ENCODE measurements around the gene GPR62.

Gene GPR62

DNA sequence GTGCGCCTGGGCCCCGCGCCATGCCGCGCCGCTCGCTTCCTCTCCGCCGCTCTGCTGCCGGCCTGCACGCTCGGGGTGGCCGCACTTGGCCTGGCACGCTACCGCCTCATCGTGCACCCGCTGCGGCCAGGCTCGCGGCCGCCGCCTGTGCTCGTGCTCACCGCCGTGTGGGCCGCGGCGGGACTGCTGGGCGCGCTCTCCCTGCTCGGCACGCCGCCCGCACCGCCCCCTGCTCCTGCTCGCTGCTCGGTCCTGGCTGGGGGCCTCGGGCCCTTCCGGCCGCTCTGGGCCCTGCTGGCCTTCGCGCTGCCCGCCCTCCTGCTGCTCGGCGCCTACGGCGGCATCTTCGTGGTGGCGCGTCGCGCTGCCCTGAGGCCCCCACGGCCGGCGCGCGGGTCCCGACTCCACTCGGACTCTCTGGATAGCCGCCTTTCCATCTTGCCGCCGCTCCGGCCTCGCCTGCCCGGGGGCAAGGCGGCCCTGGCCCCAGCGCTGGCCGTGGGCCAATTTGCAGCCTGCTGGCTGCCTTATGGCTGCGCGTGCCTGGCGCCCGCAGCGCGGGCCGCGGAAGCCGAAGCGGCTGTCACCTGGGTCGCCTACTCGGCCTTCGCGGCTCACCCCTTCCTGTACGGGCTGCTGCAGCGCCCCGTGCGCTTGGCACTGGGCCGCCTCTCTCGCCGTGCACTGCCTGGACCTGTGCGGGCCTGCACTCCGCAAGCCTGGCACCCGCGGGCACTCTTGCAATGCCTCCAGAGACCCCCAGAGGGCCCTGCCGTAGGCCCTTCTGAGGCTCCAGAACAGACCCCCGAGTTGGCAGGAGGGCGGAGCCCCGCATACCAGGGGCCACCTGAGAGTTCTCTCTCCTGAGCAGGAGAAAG lies 951 bp downstream of the GPR62 start:
- DNase-seq = no peak

DNA sequence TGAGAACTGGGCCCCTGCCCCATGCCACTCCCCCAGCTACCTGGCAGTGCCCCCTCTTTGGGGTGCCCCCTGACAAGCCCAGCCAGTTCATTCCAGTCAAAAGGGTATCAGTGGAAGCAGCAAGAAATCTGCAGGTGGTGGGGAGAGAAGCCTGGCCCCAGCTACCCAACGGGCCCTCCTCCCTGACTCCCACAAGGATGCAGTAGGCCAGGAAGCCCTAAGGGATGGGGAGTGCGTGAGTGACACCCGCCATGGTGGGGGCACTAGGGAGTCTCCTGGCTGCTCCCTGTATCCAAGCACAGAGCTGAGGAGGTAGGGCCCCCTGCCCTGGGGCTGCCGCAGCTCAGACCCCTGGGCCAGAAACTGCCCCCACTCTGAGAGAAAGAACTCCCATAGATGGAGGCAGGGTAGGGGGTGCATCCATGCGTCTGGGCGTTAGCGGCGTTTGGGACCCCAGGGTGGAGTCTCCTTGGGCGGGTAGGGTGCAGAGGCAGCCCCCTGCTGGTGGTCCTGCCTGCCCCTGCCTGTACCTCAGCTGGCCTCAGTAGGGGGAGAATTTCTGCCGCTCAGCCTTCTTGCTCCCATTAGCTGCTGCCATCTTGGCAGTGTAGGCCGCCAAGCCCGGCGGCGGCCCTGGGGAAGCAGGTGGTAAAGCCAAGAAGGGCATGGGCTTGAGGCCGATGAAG lies 2.5 kb downstream of the GPR62 start:
- no peak for DNase-seq

DNA sequence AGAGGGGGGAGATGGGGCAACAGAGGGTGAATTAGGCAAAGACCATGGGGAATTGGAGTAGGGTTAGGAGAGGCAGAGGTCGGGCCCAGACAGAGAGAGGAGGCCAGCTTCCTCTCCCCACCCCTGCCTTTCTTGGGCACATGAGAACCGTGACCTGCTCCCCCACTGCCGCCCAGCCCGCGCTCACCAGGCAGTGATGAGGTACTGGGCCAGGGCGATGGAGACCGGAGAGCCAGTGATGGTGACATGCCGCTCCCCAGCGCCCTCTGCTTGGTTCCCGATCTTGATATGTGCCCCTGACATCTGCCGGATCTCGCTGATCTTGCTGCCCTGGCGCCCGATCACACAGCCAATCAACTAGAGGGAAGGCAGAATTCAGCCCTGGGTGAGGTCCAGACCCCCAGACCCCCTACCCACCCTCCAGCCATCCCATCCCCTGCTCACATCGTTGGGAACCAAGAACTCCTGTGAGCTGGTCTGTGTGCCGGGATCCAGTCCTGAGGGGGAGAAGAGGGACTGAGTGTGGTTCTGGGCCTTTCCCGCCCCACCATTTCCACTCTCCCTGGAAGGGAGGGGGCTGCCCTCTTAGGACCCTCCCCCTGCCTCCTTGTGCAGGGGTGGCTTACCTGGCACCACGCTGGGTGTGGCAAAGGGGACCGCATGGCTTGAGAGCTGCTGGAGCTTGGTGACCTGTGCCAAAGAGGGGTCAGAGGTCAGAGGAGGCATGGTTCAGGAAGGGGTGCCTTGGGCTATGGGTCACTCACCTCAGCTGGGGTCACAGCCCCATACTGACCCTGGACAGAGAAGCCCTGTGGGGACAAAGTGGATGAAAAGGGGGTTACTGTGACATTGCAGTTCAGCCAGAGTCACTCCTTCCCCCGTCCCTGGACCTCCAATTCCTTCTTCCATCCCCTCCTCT lies 3.7 kb downstream of the GPR62 start:
- no peak for DNase-seq

DNA sequence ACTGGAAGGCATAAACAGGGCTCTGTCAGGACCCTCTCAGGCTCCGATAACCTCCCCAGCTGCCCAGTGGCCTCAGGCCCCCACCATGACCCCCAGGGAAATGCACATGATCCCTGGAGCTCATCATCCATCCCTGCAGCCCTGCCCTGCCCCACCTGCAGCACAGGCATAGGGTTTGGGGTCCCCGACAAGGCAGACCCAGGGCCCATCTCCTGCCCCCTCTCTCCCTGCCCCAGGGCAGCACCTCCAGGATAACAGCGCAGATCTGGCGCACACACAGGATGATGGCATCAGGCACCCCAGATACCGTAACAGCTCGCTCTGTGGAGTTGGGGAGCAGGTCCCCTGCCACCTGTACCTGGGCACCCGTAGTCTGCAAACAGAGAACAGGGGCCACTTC lies 4.5 kb downstream of the GPR62 start:
- DNase-seq = no peak

DNA sequence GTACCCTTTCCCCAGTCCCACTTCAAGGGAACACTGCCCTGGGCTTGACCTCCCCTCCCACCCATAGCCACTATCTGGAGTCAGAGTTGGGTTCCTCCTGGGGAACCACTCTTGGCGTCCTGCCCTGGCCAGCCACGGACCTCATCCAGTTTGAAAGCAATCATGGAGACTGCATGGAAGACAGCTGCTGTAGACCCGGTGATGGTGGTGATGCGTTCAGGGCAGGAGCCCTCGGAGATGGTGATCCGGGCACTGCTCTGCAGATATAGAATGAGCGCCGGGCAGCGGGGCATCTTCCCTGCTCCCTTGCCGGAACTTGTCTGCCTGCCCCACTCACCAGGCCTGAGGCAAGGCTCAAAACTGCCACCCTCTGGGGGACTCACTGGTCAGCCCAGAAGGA lies 5.2 kb downstream of the GPR62 start:
- no peak for DNase-seq

DNA sequence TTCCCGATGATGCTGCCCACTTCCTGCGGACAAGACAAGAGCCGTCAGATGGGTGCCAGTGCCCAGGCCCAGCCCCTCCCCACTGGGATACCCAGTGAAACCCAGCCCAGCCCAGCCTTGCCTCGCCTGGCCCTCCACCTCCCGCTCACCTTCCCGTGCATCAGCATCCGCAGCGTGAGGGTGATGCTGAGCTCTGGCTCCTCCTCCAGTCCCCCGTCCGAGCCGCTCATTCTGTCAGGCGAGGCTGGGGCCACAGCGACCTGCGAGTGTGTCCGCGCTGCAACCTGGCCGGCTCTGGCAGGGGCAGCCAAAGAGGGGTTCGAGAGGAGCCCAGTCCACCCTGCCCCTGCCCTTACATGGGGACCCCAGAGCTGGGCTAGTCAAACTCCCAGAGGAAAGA lies 5.8 kb downstream of the GPR62 start:
- no peak for DNase-seq

DNA sequence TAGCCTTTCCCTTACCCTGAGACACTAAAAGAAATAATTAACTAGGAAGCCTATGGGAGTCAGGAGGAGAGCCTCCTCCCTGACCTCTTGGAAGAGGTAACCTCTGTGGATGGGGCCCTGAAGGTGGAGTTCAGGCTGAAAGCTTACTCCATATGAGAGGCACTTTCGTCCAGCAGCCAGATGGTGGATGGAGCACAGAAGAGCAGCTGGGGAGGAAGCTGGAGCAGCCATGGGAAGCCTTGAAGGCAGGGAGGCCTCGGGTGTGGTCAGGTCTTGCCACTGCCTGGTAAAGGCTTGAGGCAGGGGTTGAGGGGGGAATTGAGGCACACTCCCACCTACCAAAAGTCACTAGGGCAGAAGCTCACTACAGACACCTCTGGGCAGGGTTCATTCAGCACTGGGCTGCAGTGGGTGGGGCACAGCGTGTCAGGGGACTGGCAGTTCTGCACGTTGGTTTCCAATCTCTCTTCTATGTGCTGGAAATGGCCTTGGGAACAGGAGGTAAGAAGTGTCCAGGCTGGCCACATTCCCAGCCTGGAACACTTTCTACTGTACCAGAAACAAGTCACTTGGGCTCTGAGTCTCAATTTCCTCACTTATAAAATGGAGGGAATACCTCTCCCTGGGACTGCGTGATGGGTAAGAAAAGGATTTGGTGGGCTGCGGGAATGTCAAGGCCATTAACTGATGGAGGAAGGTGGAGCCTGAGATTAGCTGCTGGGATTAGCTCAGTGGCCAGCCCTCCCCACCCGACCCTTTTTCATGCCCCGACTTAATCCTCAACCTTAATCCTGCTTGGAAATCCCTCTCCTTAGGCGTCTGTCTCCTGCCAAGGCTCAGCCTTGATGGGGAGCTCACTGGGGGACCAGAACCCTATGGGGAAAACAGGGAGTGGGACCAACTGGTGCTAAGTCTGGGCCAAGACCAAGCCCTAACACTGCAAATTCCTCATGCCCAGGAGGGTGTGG lies 6.7 kb downstream of the GPR62 start:
- DNase-seq = no peak

DNA sequence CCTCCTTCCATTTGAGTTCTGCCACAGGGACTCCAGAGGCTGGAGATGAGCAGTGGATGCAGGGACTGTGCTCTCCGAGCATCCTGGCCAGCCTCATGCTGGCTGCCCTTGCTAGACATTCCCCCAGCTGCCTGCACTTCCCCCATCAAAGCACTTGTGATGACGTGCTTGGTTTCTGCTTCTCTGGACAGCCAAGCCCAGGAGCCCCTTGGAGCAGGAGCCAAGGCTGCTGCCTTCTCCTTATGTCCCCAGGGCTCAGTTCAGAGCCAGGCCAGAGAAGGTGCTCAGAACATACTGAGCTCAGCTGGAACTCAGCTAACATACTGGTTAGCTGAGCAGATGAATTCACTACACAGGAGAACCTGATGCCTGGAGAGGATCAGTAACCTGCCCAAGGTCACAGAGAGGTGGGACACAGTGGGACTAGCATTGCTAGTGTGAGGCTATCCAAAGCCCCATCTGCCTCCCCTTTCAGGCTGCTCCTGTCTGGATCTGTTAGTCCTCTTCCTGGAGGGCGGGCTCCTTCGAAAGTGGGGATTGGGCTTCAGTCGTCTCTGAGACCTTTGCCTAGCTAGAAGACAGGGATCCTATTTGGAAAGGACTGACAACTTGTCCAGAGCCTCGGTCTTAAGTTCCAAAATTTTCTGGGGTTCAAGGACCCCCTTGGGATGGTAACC lies 7.8 kb downstream of the GPR62 start:
- no peak for DNase-seq

DNA sequence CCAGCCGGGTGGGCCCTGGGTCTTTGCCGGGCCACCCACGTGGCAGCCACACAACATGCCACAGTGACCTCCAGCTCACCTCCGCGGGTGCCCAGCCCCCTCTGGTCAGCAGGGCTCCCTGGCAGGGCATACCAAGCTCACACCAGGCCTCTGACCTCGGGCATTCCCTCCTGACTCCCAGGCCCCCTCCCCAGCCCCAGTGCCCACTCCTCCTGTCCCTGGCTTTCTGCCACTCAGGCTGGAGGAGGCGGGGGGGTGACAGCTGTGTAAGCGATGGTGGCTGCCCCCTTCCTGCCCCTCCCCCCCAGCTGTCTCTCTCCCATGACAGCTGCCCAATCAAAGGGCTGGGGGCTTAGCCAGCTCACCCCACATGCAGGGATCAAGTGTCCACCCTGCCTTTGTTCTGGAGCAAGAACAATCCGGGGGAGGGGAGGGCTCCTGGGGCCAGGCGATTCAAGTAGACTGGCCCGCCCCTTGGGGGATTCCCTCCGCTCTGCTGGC lies 8.8 kb downstream of the GPR62 start:
- DNase-seq = no peak

DNA sequence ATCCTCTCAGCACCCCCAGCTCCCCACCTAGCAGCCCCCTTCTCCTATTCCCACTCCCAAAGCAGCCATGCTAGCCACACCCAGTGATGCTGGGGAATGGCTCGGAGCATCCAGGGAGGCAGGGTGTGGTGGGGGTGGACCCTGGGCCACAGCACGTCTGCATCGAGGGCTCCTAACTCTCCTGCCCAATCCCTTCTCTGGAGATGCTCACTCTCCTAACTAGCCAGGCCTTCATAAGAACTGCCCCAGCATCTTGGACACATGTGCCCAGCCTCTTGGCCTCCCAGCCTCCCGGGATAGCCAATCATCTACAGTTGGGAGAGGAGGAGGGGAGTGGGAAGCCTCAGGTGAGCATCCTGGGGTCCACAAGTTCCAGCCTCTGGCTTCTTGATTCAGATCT lies 9.3 kb downstream of the GPR62 start:
- DNase-seq = no peak

DNA sequence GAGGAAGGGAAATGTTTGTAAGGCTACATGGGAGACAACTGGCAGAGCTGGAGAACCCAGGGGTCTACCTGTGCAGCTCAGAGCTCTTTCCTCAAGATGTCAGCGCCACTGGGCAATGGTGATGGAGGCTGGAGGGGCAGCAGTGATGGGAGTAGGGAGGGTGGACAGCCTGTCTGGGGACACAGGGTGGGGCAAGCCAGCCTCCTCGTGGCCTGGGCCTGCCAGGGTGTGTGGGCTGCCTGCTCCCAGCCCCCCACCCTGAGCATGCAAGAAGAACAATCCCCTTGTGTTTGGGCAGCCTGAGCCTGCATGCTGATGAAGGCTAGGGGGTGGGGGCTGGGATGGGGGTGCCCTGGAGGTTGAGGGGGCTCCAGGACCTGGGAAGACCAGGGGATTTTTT lies 10.8 kb downstream of the GPR62 start:
- DNase-seq = no peak

DNA sequence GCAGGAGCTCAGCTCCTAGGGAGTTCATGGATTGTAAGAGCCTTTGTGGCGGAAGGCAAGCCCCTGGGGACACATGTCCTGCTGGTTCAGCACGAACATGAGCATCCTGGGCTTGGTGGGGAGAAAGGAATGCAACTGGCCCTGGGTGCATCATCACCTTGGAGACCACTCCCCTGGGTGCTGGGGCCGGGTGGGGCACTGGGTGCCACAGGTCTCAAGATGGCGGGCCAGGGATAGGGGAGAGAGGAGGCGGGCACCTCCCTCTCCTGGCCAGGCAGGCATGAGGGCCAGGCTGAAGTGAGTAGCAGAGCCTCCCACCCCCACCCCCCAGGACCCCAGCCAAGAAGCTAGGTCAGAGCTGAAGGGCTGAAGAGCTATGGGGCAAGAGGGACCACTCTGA lies 11.3 kb downstream of the GPR62 start:
- DNase-seq = no peak

DNA sequence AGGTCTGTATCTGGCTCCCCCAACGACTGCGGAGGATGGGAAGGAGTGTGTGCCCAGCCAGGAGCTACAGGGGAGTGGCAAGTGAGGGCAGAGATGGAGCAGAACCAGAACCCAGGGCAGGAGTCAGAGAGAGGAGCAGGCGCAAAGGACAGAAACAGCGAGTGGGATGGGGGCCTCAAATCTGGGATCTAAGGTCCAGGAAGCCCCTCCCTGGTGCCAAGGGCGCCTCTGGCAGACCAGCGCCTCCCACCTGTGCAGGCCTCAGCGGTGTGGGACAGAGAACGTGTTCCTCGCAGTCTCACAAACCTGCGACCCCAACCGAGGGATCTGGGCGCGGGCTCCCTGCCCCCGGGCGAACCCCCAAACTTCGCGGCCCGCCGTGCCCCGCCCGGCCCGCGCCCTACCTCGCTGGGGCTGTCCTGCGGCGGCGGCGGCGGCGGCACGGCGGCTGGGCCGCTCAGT lies 11.8 kb downstream of the GPR62 start:
- DNase-seq = no peak

DNA sequence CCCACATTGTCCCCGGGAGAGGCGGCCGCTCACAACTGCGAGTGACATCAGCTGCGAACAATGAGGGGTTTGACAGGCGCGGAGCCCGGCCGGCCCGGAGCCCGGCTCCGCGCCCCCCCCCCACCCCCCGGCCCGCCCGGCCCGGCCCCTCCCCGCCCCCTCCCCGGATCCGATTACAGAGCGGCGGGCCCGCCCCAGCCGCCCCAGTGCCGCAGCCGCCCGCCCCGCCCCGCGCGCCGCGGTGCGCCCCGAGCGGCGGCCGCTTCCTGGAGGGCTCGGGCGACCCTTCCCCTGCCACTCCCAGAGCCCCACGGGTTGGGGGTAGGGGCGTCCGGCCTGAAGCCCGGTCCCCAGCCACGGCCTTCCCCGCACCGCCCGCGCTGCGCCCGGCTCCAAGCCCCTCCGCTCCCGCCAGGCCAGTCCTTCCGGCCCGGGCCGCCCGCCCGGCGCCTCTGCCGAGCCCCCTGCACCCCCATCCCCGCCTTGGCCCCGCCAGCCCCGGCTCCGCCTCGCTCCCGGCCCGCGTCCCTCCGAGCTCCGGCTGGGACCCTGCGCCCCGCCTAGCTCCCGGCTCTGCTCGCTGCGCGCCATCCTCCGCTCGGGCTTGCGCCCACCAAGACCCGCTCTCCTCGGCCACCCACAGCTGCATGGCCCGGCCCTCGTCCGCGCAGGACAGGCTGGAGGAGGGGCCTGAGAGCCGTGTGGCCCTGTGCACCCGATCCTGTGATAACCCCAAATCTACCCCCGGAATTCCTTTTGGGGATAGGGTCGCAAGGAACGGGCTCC lies 12.4 kb downstream of the GPR62 start, which contains the start of gene PCBP4:
Gene PCBP4 (minus strand): TSS at position 71 of the 786 bp plus-strand sequence. CDS start 6,214 bp downstream, outside the sequence.
- no peak for DNase-seq

DNA sequence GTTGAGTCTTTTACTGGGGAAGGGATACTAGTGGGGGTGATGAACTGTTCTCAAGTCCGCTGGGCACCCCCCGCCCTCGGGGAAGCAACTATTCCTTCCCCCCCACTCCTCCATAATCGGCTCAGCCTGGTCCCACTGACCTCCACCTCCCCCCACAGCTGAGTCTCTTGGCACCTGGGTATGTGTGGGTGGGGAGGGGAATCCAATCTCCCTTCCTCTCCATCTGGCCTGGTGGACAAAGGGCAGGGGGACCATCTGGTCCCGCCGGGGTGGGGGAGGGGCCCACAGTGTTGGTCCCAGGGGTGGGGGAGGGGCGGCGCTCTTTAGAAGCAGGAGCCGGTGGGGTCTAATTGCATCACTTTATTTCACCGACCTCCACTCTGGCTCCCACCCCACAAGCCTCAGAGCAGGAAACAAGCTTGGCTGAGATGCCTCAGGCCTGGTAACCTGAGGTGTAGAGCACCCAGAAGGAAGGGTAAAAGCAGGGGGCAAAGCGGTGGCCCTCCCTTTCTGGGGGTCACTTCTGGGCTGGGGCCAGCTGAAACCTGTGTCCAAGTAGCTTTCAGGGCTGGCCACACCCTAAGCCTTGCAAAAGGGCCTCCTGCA lies 13.1 kb downstream of the GPR62 start:
- DNase-seq = no peak

DNA sequence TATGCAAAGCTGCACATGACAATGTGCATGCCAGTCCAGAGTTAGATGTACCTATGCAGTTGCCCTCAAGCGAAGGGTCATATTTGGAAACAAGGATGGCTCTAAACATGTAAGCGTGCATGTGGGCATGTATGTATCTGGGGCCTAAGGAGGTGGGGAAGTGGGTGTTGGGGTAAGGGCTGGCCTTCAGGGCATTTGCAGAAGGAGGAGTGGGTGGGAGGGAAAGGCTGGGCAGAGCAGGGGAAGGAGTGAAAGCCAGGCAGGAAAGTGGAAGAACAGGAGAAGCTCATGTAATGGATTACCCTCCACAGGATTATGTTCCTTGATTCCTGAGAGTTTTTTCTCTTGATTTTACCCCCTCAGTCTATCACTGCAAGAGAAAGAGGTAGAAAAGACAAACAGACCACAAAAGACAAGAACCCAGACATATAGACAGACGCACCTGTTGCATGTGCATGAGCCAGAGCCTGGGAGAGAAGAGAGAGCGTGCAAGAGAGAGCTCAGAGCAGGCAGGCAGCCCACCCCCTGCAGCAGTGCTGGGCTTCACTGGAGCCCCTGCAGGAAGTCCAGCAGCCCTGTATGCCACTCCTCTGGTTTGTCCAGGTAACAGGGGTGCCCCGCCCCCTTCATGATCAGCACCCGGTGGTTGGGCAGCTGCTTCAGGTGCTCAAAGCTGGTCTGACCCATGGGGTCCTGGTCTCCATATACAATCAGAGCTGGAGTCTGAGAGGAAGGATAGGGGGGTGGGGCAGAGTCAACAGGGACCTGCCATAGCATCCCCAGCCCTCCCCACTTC lies 13.9 kb downstream of the GPR62 start:
- no peak for DNase-seq

DNA sequence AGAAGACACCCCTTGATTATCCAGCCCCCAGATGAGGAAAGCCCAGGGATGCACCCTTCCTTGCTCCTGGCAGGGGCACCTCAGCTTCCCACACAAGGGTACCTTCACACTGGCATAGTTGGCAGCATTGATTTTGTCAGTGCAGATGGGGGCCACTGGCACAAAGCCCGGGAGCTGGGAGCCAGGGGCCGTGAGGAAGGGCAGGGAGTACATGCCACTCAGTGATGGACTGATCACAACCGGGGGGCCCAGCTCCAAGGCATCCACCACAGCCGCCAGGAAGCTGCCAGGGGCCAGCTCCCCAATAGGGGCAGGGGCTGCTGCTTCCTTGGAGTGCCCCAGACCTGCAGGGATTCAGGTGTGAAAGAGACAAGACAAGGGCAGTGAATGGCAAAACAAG lies 14.7 kb downstream of the GPR62 start:
- DNase-seq = no peak

DNA sequence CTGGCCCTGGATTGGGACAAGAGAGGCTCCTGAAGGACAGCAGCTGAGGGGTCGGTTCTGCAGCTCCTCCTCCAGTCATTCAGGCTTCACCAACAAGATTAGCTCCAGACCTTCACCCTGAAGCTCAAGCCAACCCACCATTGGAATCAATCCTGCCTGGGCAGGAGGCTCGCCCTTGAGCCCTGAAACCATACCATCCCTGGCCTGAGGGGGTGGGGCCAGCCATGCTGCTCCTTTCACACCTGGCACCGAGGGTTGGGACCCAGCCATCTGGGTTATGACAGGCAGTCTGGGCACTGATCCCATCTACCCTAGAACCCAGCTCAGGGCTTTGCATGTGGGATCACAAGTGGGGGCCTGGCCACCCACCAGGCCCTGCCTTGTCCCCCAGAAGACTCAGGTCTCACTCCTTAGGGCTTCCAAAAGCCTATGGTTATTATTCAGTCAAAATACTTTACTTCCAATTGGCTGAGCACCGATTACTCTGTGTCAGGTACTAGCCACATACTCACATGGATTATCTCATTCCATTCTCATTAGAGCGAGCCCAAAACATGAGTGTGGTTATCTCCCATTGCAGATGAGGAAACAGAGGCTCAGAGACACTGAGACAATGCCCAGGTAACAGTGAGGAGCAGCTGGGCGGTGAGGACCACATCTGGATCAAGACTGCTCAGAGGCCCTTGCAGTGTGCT lies 15.6 kb downstream of the GPR62 start:
- DNase-seq = no peak
